GM18517 (cell line): ENCODE data around the gene GAS2L2.

Source experiments
- ATAC-seq: cut with Tn5 transposase; IDR thresholded peaks from one replicate; pipeline ENCODE4 v1.9.1; 2021; ENCODE audit warnings: mild to moderate bottlenecking, moderate library complexity; ENCODE audit not compliant: unreplicated experiment

Gene GAS2L2

GRCh38 chr17:35752945-35753764 lies at the start of gene GAS2L2:
GAS2L2 (minus strand) TSS chr17:35753239; CDS start chr17:35752850, 389 bp downstream.
- ATAC-seq, result no peak

- no peak for ATAC-seq
Observed at GRCh38 chr17:35801583-35802224, 48.7 kb upstream of the GAS2L2 start.

- no peak for ATAC-seq
Observed at GRCh38 chr17:35799942-35800341, 46.9 kb upstream of the GAS2L2 start.

GRCh38 chr17:35797918-35798317 lies 44.9 kb upstream of the GAS2L2 start:
- no peak for ATAC-seq

- ATAC-seq, result no peak
Observed at GRCh38 chr17:35797370-35797769, 44.3 kb upstream of the GAS2L2 start.

GRCh38 chr17:35796942-35797341 lies 43.9 kb upstream of the GAS2L2 start:
- ATAC-seq, result no peak

GRCh38 chr17:35795871-35796265 lies 42.8 kb upstream of the GAS2L2 start:
- no peak for ATAC-seq

- ATAC-seq, result no peak
Observed at GRCh38 chr17:35795007-35795870, 42.2 kb upstream of the GAS2L2 start, which contains the start of gene MMP28. MMP28 (minus strand) TSS chr17:35795641; CDS start chr17:35795377, 264 bp downstream.

- no peak for ATAC-seq
Observed at GRCh38 chr17:35793257-35793656, 40.2 kb upstream of the GAS2L2 start.

GRCh38 chr17:35791681-35792350 lies 38.8 kb upstream of the GAS2L2 start:
- no peak for ATAC-seq

GRCh38 chr17:35790841-35791240 lies 37.8 kb upstream of the GAS2L2 start:
- no peak for ATAC-seq

- no peak for ATAC-seq
Observed at GRCh38 chr17:35788477-35789368, 35.7 kb upstream of the GAS2L2 start.

- ATAC-seq, result no peak
Observed at GRCh38 chr17:35786941-35787432, 33.9 kb upstream of the GAS2L2 start.

GRCh38 chr17:35784895-35785294 lies 31.9 kb upstream of the GAS2L2 start:
- ATAC-seq, result no peak

- no peak for ATAC-seq
Observed at GRCh38 chr17:35780950-35781349, 27.9 kb upstream of the GAS2L2 start.

GRCh38 chr17:35778641-35779196 lies 25.7 kb upstream of the GAS2L2 start:
- ATAC-seq, result no peak

GRCh38 chr17:35775583-35775982 lies 22.5 kb upstream of the GAS2L2 start:
- no peak for ATAC-seq

- no peak for ATAC-seq
Observed at GRCh38 chr17:35775039-35775438, 22.0 kb upstream of the GAS2L2 start.

- ATAC-seq, result no peak
Observed at GRCh38 chr17:35774499-35774898, 21.5 kb upstream of the GAS2L2 start.
